ENCODE data around the gene SHISA7.

DNA sequence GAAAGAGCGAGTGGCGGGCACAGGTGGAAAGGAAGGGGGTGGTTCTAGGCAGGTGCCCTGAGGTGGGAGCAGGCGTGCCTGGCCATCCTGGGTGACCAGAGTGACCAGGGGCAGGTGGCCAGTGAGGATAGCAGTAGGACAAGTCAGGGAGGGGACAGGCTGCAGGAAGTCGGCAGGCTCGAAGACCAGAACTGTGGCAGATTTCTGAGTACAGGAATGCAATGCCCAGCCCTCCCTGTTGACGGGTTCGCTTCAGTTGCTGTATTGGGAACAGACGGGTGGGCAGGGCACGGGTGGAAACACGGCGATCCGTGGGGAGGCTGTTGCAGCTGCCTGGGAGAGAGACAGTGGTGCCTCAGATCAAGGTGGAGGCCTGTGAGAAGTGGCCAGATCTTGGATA lies 35.3 kb upstream of the SHISA7 start:
- TF ChIP-seq, protein P1, sequence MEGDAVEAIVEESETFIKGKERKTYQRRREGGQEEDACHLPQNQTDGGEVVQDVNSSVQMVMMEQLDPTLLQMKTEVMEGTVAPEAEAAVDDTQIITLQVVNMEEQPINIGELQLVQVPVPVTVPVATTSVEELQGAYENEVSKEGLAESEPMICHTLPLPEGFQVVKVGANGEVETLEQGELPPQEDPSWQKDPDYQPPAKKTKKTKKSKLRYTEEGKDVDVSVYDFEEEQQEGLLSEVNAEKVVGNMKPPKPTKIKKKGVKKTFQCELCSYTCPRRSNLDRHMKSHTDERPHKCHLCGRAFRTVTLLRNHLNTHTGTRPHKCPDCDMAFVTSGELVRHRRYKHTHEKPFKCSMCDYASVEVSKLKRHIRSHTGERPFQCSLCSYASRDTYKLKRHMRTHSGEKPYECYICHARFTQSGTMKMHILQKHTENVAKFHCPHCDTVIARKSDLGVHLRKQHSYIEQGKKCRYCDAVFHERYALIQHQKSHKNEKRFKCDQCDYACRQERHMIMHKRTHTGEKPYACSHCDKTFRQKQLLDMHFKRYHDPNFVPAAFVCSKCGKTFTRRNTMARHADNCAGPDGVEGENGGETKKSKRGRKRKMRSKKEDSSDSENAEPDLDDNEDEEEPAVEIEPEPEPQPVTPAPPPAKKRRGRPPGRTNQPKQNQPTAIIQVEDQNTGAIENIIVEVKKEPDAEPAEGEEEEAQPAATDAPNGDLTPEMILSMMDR (IDR thresholded peaks at IDR 0.05; ENCODE audit: low read depth, low read length): no peak
- TF ChIP-seq, protein P2, sequence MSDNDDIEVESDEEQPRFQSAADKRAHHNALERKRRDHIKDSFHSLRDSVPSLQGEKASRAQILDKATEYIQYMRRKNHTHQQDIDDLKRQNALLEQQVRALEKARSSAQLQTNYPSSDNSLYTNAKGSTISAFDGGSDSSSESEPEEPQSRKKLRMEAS (IDR thresholded peaks at IDR 0.05; ENCODE audit: low read depth, low read length): no peak
- no peak for TF ChIP-seq POLR2A (IDR thresholded peaks at IDR 0.05; ENCODE audit: extremely low read depth, insufficient read length)
